IMR-90 (cell line): ENCODE measurements around the gene PON2. TPM values are rescaled to one million over a fixed set of nuclear protein-coding genes. Genes with fewer than 3 reads are reported as not detected.

ENCODE experiments used
- ATAC-seq: fragments of 200-7000 bp; cut with Tn5 transposase; 2 replicates; pipeline ENCODE4 v1.9.1; 2020; ENCODE audit warnings: low read depth, mild to moderate bottlenecking, moderate library complexity
- BruUV-seq: library from RNA; stranded (reverse); fragments of 400-500 nt; replicated peaks from 2 replicates; lab custom pipeline; 2021; lab: Mats Ljungman, UMichigan
- CTCF ChIA-PET: fragments of 300-600 bp; formaldehyde crosslinking; extraction: SDS; loops from one replicate; lab custom pipeline; 2021; ENCODE audit warnings: antibody characterized with exemption; lab: Yijun Ruan, JAX
- POLR2A ChIA-PET: fragments of 300-600 bp; sonication (Branson Sonifier 250); formaldehyde crosslinking; loops from one replicate; lab custom pipeline; 2022; ENCODE audit warnings: antibody characterized with exemption; ENCODE audit not compliant: unreplicated experiment; lab: Charles Lee
- DNase-seq: peaks from one replicate; pipeline ENCODE4 v3.0.0; 2013
- H2AFZ ChIP-seq: replicated peaks from 2 replicates; pipeline ENCODE3; 2013; ENCODE audit warnings: low read length, mild to moderate bottlenecking; ENCODE audit not compliant: poor library complexity
- H2AK5ac ChIP-seq: 2 replicates; pipeline ENCODE4 v1.6.1; 2013; ENCODE audit warnings: low read depth, low read length, inconsistent platforms
- H2AK9ac ChIP-seq: replicated peaks from 2 replicates; pipeline ENCODE3; 2013; ENCODE audit warnings: mild to moderate bottlenecking, low read depth, low read length, moderate library complexity; ENCODE audit not compliant: poor library complexity
- H2BK120ac ChIP-seq: 2 replicates; pipeline ENCODE4 v1.6.1; 2013; ENCODE audit warnings: low read depth, low read length, inconsistent platforms
- H2BK15ac ChIP-seq: 3 replicates; pipeline ENCODE4 v1.6.1; 2013; ENCODE audit warnings: low read depth, low read length, inconsistent platforms
- H2BK20ac ChIP-seq: 2 replicates; pipeline ENCODE4 v1.6.1; 2013; ENCODE audit warnings: low read depth, mild to moderate bottlenecking, inconsistent platforms, low read length, moderate library complexity
- H2BK5ac ChIP-seq: 2 replicates; pipeline ENCODE4 v1.6.1; 2013; ENCODE audit warnings: mild to moderate bottlenecking, low read depth, low read length, inconsistent platforms; ENCODE audit not compliant: poor library complexity, severe bottlenecking
- H3K14ac ChIP-seq: replicated peaks from 2 replicates; pipeline ENCODE4 v1.6.1; 2013; ENCODE audit warnings: low read depth, low read length, inconsistent platforms
- H3K18ac ChIP-seq: 2 replicates; pipeline ENCODE4 v1.6.1; 2013; ENCODE audit warnings: low read depth, low read length, control low read depth
- H3K23ac ChIP-seq: 2 replicates; pipeline ENCODE4 v1.6.1; 2013; ENCODE audit warnings: low read depth, low read length, inconsistent platforms
- H3K27ac ChIP-seq: 2 replicates; pipeline ENCODE4 v1.5.1; 2013; ENCODE audit warnings: mild to moderate bottlenecking, control low read depth, low read length; ENCODE audit not compliant: insufficient read depth
- H3K27me3 ChIP-seq: 2 replicates; pipeline ENCODE4 v1.6.1; 2013; ENCODE audit warnings: low read length; ENCODE audit not compliant: control insufficient read depth, insufficient read depth
- H3K36me3 ChIP-seq: 2 replicates; pipeline ENCODE4 v1.6.1; 2013; ENCODE audit warnings: low read length, mixed read lengths; ENCODE audit not compliant: control insufficient read depth, insufficient read depth
- H3K4ac ChIP-seq: 2 replicates; pipeline ENCODE4 v1.6.1; 2013; ENCODE audit warnings: low read depth, low read length, inconsistent platforms
- H3K4me1 ChIP-seq: 2 replicates; pipeline ENCODE4 v1.6.1; 2013; ENCODE audit warnings: low read length, mixed read lengths; ENCODE audit not compliant: control insufficient read depth, insufficient read depth
- H3K4me2 ChIP-seq: 2 replicates; pipeline ENCODE4 v1.6.1; 2013; ENCODE audit warnings: low read depth, mild to moderate bottlenecking, control low read depth, low read length, moderate library complexity
- H3K4me3 ChIP-seq: 2 replicates; pipeline ENCODE4 v1.5.1; 2013; ENCODE audit warnings: low read depth, mild to moderate bottlenecking, control low read depth, low read length, moderate library complexity; ENCODE audit not compliant: insufficient read depth
- H3K56ac ChIP-seq: 2 replicates; pipeline ENCODE4 v1.6.1; 2013; ENCODE audit warnings: low read length, inconsistent platforms; ENCODE audit not compliant: insufficient read depth; ENCODE audit errors: extremely low read depth
- H3K79me1 ChIP-seq, 2 experiments: 2 replicates each; pipeline ENCODE4 v1.6.1; 2013; ENCODE audit warnings: low read length in 2 of 2, inconsistent platforms in 1 of 2, low read depth in 1 of 2
- H3K9ac ChIP-seq: 2 replicates; pipeline ENCODE4 v1.6.1; 2013; ENCODE audit warnings: low read depth, low read length, control low read depth
- H3K9me1 ChIP-seq: 2 replicates; pipeline ENCODE4 v1.6.1; 2013; ENCODE audit warnings: low read length, inconsistent platforms; ENCODE audit not compliant: insufficient read depth
- H3K9me3 ChIP-seq: 2 replicates; pipeline ENCODE4 v1.6.1; 2013; ENCODE audit warnings: low read length; ENCODE audit not compliant: control insufficient read depth, insufficient read depth
- H4K20me1 ChIP-seq: 2 replicates; pipeline ENCODE4 v1.6.1; 2013; ENCODE audit warnings: low read length, inconsistent platforms; ENCODE audit not compliant: insufficient read depth
- H4K5ac ChIP-seq: 2 replicates; pipeline ENCODE4 v1.6.1; 2013; ENCODE audit warnings: mild to moderate bottlenecking, low read depth, low read length, control low read depth
- H4K8ac ChIP-seq, 2 experiments: 2 replicates each; pipeline ENCODE4 v1.6.1; 2013; ENCODE audit warnings: low read depth in 2 of 2, low read length in 2 of 2, control low read depth in 1 of 2, inconsistent platforms in 1 of 2
- H4K91ac ChIP-seq: 2 replicates; pipeline ENCODE4 v1.6.1; 2013; ENCODE audit warnings: low read depth, low read length, inconsistent platforms; ENCODE audit not compliant: insufficient read depth
- CEBPB ChIP-seq: IDR thresholded peaks from 2 replicates; pipeline ENCODE4 v1.6.1; 2012; ENCODE audit warnings: low read depth, low read length, improper control_type of control experiment
- CHD1 ChIP-seq: IDR thresholded peaks from 2 replicates; pipeline ENCODE4 v1.6.1; 2012; ENCODE audit warnings: low read depth, low read length, improper control_type of control experiment
- MAFK ChIP-seq: IDR thresholded peaks from 2 replicates; pipeline ENCODE4 v1.6.1; 2012; ENCODE audit warnings: low read depth, low read length, improper control_type of control experiment
- MAZ ChIP-seq: IDR thresholded peaks from 2 replicates; pipeline ENCODE4 v1.6.1; 2012; ENCODE audit warnings: low read depth, mild to moderate bottlenecking, low read length, improper control_type of control experiment, moderate library complexity, borderline replicate concordance
- SMC3 ChIP-seq: fragments of 150-350 bp; IDR thresholded peaks from 2 replicates; pipeline ENCODE4 v1.6.1; 2016; ENCODE audit warnings: low read depth, mild to moderate bottlenecking, antibody characterized with exemption, low read length, moderate library complexity
- USF2 ChIP-seq: fragments of 150-350 bp; IDR thresholded peaks from 2 replicates; pipeline ENCODE4 v1.6.1; 2017; ENCODE audit warnings: mild to moderate bottlenecking, antibody characterized with exemption, low read length, low read depth
- WGBS, 2 experiments: methylation state at CpG; one replicate each; pipeline versions ENCODE4 v1.1.5 to v1.1.7; 2013; ENCODE audit warnings: missing lambda C conversion rate in 2 of 2; ENCODE audit not compliant: insufficient read length in 1 of 2; ENCODE audit errors: extremely low coverage in 2 of 2; 5-methylcytosine and 5-hydroxymethylcytosine counted together
- dilution Hi-C: fragments of 300-500 bp; cut with HindIII; formaldehyde crosslinking; loops from one replicate; pipeline ENCODE4 v1.14.3; 2018; ENCODE audit warnings: low sequenced_read_pairs; ENCODE audit not compliant: unreplicated experiment
- in situ Hi-C: fragments of 300-500 bp; cut with MboI; formaldehyde crosslinking; loops from 3 replicates; pipeline ENCODE4 v1.14.3; 2019; ENCODE audit warnings: low sequenced_read_pairs, inconsistent platforms, mixed read lengths
- intact Hi-C: fragments of 100-400 bp; cut with micrococcal nuclease; formaldehyde crosslinking; loops from 2 replicates; pipeline ENCODE4 v1.10.0; 2022
- polyA plus RNA-seq, 3 experiments: library from polyadenylated mRNA; depleted of rRNA; stranded (reverse); fragments of >200 nt; gene quantifications; 2 replicates each; pipeline ENCODE4 v1.2.3, GENCODE V29; 2012; ENCODE audit warnings: low replicate concordance in 1 of 3
- total RNA-seq: library from RNA; depleted of rRNA; stranded (reverse); fragments of >200 nt; gene quantifications from 2 replicates; pipeline ENCODE4 v1.2.3, GENCODE V29; 2012
- TF ChIP-seq, protein P1 (sequence below): fragments of 150-350 bp; IDR thresholded peaks from 2 replicates; pipeline ENCODE4 v1.6.1; 2016; ENCODE audit warnings: low read depth, mild to moderate bottlenecking, low read length, moderate library complexity, borderline replicate concordance

Gene PON2
- total and polyA plus RNA-seq, 2 of the 4 experiments (the other 2 are of a cell fraction), result 36.2 to 65.7 TPM

- Histone ChIP-seq H3K18ac (no peak overlapping the region), H2BK5ac (no peak overlapping the region), H3K4me3 (no peak overlapping the region), H4K5ac (no peak overlapping the region), H4K20me1 (no peaks in the 10 kb centered on the region), H2BK15ac (no peak overlapping the region), H2BK120ac (no peak overlapping the region), H3K14ac (no peak overlapping the region), H3K4me2 (no peak overlapping the region), H2AK9ac (no peak overlapping the region), H3K27me3 (no peaks in the 10 kb centered on the region), H4K8ac (no peak overlapping the region), H4K91ac (no peak overlapping the region), H3K9me1 (no peaks in the 10 kb centered on the region), H3K9ac (no peak overlapping the region), H3K23ac (no peak overlapping the region), H2AK5ac (no peak overlapping the region), H3K4me1 (no peaks in the 10 kb centered on the region), H3K36me3 (no peaks in the 10 kb centered on the region), H3K56ac (no peak overlapping the region), H3K9me3 (no peaks in the 10 kb centered on the region), H3K27ac (no peak overlapping the region), H3K79me1 (no peaks in the 10 kb centered on the region), H3K4ac (no peak overlapping the region), H2BK20ac (no peak overlapping the region), H2AFZ (no peak overlapping the region)
- dilution Hi-C loops, result no loop called here
- TF ChIP-seq CEBPB (no peak), MAFK (no peak), CHD1 (no peak), USF2 (no peak), MAZ (no peak), SMC3 (no peak)
- TF ChIP-seq, protein P1, sequence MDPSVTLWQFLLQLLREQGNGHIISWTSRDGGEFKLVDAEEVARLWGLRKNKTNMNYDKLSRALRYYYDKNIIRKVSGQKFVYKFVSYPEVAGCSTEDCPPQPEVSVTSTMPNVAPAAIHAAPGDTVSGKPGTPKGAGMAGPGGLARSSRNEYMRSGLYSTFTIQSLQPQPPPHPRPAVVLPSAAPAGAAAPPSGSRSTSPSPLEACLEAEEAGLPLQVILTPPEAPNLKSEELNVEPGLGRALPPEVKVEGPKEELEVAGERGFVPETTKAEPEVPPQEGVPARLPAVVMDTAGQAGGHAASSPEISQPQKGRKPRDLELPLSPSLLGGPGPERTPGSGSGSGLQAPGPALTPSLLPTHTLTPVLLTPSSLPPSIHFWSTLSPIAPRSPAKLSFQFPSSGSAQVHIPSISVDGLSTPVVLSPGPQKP, result no peak
- ChIA-PET CTCF (no interaction called here), POLR2A (no interaction called here)
- DNase-seq, result no peak
- no peak for ATAC-seq
- in situ Hi-C loops, result no loop called here
- WGBS, 2 experiments, result 58% methylated on average over 3 of the region's 18 CpGs; no CpG with 5 or more reads in 1 of the 2 experiments
- no TSS peak for BruUV-seq
- intact Hi-C loops, result no loop called here
Observed at GRCh38 chr7:95376632-95377400, 58.0 kb downstream of the PON2 start.
